GM12865 (cell line): ENCODE results near the gene NR1I2.

Experiments
- DNase-seq: peaks from one replicate; pipeline ENCODE4 v3.0.0; 2010; ENCODE audit warnings: low read depth
- H3K4me3 ChIP-seq: 2 replicates; pipeline ENCODE4 v1.5.1; 2011; ENCODE audit warnings: mild to moderate bottlenecking, low read depth, low read length, control low read depth
- TF ChIP-seq, protein P1 (sequence below): IDR thresholded peaks from 2 replicates; pipeline ENCODE4 v1.5.1; 2011; ENCODE audit warnings: low read length, control low read depth, low read depth, inconsistent platforms; ENCODE audit not compliant: insufficient read depth; ENCODE audit errors: missing control alignments

The NR1I2 gene

DNA sequence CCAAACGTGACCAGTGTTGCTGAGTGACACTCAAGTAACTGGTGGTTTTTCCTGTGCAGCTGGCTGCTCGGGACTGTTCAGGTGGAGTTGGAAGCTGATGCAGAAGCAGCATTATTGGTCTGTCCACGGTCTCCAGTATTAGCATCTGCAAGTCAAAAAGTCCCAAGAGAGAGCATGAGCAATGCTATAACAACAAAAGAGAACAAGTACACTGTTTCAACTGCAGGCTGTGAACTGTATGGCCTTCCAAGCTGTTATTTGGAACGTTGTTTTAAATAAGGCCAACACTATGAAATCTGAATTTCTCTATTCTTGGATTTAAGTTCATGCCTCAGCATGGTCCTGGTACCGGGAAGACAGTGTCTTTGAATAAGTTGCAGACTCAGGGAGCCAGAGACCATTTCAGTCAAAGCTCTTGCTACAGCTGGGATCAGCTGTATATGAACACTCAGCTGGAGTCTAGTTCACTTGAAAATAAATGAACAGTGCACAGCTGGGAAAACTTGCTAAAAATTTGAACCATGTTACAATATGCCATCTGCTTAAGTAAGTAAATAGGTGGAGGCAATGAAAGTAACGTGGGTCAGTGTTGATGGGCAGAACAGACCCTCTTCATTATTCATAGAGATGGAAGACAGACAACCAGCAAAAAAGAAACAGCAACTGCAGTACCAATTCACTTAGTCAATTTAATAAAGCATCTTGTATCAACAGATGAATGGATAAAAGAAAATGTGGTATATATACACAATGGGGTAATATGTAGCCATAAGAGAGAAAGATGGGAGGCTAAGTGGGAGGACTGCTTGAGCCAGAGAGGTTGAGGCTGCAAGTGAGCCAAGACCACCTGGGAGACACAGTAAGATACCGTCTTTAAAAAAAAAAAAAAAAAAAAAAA, 45.1 kb downstream of the NR1I2 start:
- H3K4me3 ChIP-seq: no peak overlapping the region
- DNase-seq: no peak
- TF ChIP-seq, protein P1, sequence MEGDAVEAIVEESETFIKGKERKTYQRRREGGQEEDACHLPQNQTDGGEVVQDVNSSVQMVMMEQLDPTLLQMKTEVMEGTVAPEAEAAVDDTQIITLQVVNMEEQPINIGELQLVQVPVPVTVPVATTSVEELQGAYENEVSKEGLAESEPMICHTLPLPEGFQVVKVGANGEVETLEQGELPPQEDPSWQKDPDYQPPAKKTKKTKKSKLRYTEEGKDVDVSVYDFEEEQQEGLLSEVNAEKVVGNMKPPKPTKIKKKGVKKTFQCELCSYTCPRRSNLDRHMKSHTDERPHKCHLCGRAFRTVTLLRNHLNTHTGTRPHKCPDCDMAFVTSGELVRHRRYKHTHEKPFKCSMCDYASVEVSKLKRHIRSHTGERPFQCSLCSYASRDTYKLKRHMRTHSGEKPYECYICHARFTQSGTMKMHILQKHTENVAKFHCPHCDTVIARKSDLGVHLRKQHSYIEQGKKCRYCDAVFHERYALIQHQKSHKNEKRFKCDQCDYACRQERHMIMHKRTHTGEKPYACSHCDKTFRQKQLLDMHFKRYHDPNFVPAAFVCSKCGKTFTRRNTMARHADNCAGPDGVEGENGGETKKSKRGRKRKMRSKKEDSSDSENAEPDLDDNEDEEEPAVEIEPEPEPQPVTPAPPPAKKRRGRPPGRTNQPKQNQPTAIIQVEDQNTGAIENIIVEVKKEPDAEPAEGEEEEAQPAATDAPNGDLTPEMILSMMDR: no peak

DNA sequence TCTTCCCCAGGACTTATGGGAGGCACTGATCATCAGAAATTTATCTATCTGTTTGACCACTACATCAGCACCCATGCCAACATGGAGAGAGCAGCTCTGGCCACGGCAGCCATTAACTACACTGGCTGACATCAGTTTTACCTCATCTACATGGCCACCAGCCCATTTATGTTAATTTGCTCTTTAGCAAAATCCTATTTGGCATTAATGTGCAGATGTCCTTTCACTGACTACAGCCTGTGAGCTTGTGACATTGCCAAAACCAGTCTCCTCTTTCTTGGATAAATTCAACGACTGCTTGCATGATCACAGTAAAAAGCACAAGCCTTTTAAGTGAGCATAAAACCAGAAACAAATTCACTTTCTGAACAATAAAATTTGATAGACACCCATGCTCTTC, 47.5 kb downstream of the NR1I2 start:
- TF ChIP-seq, protein P1: no peak
- no peak overlapping the region for H3K4me3 ChIP-seq
- DNase-seq: no peak

DNA sequence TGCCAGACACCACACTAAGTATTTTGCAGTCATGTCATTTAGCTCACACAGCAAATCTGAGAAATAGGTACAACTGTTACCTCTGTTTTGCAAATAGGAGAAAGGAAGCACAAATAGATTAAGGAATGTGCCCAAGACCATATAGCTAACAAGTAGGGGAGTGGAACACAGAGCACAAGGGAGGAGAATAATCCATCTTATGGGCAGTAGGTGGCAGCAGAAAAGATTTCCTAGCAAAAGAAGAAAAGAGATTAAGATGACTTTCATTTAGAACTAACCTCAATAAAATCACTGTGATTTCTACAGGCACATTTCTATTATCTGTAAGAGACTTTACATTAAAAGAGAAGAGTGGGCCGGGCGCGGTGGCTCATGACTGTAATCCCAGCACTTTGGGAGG, 49.1 kb downstream of the NR1I2 start:
- no peak overlapping the region for H3K4me3 ChIP-seq
- TF ChIP-seq, protein P1: no peak
- DNase-seq: no peak

DNA sequence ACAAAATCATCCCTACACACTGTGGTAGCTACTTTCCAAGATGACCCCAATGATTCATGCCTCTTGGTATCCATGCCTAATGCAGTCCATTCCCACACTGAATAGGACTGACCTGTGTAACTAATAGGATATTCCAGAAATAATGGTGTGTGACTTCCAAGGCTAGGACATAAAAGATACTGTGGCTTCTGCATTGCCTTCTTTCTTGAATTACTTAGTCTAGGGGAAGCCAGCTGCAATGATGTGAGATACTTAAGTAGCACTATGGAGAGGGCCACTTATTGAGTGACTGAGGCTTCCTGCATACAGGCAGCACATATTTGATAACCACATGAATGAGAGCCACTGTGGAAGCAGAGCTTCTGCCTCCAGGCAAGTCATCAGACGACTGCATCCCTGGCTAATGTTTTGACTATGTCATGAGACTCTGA, 50.1 kb downstream of the NR1I2 start:
- no peak overlapping the region for H3K4me3 ChIP-seq
- no peak for DNase-seq
- TF ChIP-seq, protein P1: no peak

DNA sequence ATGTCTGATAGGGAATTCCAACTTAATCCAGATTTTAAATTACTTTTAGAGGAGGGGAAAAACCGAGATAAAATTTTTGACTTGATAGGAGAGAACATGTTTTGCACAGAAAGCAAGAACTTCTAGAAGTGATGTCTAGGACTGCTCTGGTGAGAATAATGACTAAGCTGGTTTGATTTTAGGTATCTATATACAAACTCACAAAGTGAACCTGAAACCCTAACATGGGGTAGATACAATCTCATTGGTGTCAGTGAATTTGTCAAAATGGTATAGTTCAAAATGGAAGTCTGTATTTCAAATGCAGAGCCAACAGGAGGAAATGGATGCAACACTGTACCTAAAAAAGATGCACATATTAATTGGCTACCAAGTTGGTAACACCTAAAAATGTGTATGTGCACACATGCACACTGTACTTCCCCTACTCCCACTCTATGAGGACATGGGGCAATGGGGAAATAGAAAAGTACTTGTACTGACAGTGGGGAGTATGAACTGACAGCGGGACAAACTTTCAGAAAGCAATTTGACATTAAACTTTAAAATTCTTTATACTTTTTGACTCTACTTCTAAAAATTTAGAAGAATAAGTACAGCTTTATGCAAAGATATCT, 53.0 kb downstream of the NR1I2 start:
- DNase-seq: no peak
- H3K4me3 ChIP-seq: no peak overlapping the region
- TF ChIP-seq, protein P1: no peak

DNA sequence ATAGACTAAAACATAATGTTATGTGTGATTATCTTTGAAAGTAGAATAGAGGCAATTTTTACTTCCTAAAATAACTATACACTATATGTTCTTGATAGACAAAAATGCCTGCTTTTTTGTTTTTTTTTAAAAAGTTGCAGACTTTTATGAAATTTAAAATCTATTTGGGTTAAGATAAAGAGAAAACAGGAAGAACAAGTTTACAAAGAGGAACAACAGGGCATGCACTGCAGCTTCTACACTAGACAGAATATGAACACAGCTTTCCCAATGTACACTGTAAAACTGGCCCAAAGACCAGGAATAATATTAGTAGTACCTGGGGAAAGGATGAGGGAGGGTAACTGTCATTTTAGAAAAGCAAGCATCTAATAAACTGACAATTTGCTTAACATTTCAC, 53.7 kb downstream of the NR1I2 start:
- no peak for DNase-seq
- TF ChIP-seq, protein P1: no peak
- H3K4me3 ChIP-seq: no peak overlapping the region
